Spleen (tissue), 11 donors: ENCODE data around the gene GLDN. TPM values are rescaled to one million over a fixed set of nuclear protein-coding genes. Genes with fewer than 3 reads are reported as not detected.

Source experiments
- DNase-seq: peaks from one replicate; pipeline ENCODE4 v3.0.0-alpha.2; 2020
- H3K27ac ChIP-seq, 8 donors: fragments of 200-600 bp; sonication (generic) in 7 of 8; 1 replicate in 4 of 8; 2 replicates in 4 of 8; pipeline versions ENCODE4 v1.5.0 to v1.8.0; 2016 to 2021; ENCODE audit warnings: inconsistent platforms in 4 of 8, mild to moderate bottlenecking in 4 of 8, moderate library complexity in 1 of 8
- H3K27me3 ChIP-seq, 7 donors: fragments of 200-600 bp; sonication (generic) in 6 of 7; replicated peaks in 1 of 7; 1 replicate in 4 of 7; 2 replicates in 3 of 7; pipeline versions ENCODE4 v1.5.0 to v1.8.0; 2016 to 2021; ENCODE audit warnings: inconsistent platforms in 3 of 7, mild to moderate bottlenecking in 1 of 7
- H3K36me3 ChIP-seq, 6 donors: fragments of 200-600 bp; sonication (generic) in 5 of 6; 1 replicate in 4 of 6; 2 replicates in 2 of 6; pipeline versions ENCODE4 v1.5.0 to v1.8.0; 2016 to 2021; ENCODE audit warnings: inconsistent platforms in 2 of 6
- H3K4me1 ChIP-seq, 6 donors: fragments of 200-600 bp; sonication (generic) in 5 of 6; 1 replicate in 3 of 6; 2 replicates in 3 of 6; pipeline versions ENCODE4 v1.5.0 to v1.8.0; 2016 to 2021; ENCODE audit warnings: inconsistent platforms in 3 of 6
- H3K4me3 ChIP-seq, 8 donors: fragments of 200-600 bp; sonication (generic) in 7 of 8; 1 replicate in 4 of 8; 2 replicates in 4 of 8; pipeline versions ENCODE4 v1.5.0 to v1.8.0; 2016 to 2021; ENCODE audit warnings: inconsistent platforms in 4 of 8, mild to moderate bottlenecking in 4 of 8, moderate library complexity in 2 of 8
- H3K9me3 ChIP-seq, 8 donors: fragments of 200-600 bp; sonication (generic) in 7 of 8; 1 replicate in 4 of 8; 2 replicates in 4 of 8; pipeline versions ENCODE4 v1.5.0 to v1.8.0; 2016 to 2021; ENCODE audit warnings: inconsistent platforms in 4 of 8
- POLR2A ChIP-seq, 3 donors: fragments of 450-650 bp; IDR thresholded peaks; one replicate each; pipeline ENCODE4 v1.5.1; 2017; ENCODE audit warnings: antibody characterized with exemption in 3 of 3, mild to moderate bottlenecking in 1 of 3
- POLR2AphosphoS5 ChIP-seq, 3 donors: sonication (generic); formaldehyde crosslinking; IDR thresholded peaks; one replicate each; pipeline ENCODE4 v1.5.1; 2017; ENCODE audit warnings: antibody characterized with exemption in 3 of 3
- WGBS, 5 donors: extraction: QIAGEN DNeasy Blood & Tissue Kit in 3 of 5; methylation state at CpG; one replicate each; pipeline versions ENCODE4 v1.1.5 to v1.1.7; 2013 to 2018; 5-methylcytosine and 5-hydroxymethylcytosine counted together
- intact Hi-C: fragments of 100-400 bp; cut with DNase I; formaldehyde crosslinking; loops from one replicate; pipeline ENCODE4 v1.15.0; 2023; ENCODE audit warnings: low total_unique reads
- microRNA-seq, 3 donors: library from miRNA; unstranded; fragments of <30 nt; microRNA quantifications; one replicate each; pipeline versions ENCODE4 to v1.1.0, GENCODE V29; 2019 to 2020
- polyA plus RNA-seq, 3 donors: library from polyadenylated mRNA; stranded (reverse); fragments of 200-250 nt; gene quantifications; one replicate each; pipeline ENCODE4 v1.2.1, GENCODE V29; 2013
- small RNA-seq, 4 donors: library from RNA; depleted of rRNA; stranded (forward); fragments of <200 nt; gene quantifications; one replicate each; pipeline ENCODE3, GENCODE V24; 2016
- total RNA-seq, 7 donors: library from RNA; depleted of rRNA in 3 of 7; stranded (reverse); fragments of >200 nt in 3 of 7; fragmentation: NEBNext Ultra II Directional in 4 of 7; extraction: Animal tissue kit (Norgen Biotek cat#: 25700) in 4 of 7; gene quantifications; one replicate each; pipeline versions ENCODE4 v1.1.0 to v1.2.1, GENCODE V29; 2016 to 2021
- TF ChIP-seq, protein P1 (sequence below), 11 experiments: fragments of 200-600 bp in 7 of 11; fragments of 450-650 bp in 4 of 11; sonication (generic) in 4 of 11; IDR thresholded peaks in 8 of 11; conservative IDR thresholded peaks in 3 of 11; 1 replicate in 7 of 11; 2 replicates in 4 of 11; pipeline versions ENCODE4 v1.4.0 to v1.8.0; 2016 to 2021; ENCODE audit warnings: antibody characterized with exemption in 11 of 11, inconsistent platforms in 4 of 11, mild to moderate bottlenecking in 1 of 11
- donor health status: healthy with polysubstance abuse.
- donor health status: DM: no; HTN: no; CAD: no; lungs with moderate emphysema.
- donor health status: DM: no; HTN: no; CAD: no.
- donor health status: Bipolar disorder and iron deficiency.
- donor health status: healthy.
- donor health status: DM: no; HTN: no; CAD: no.
- donor health status: DM: yes; HTN: yes; CAD: no.

The GLDN gene
- total and polyA plus RNA-seq, 10 donors = 0.94 to 18.2 (median 3.5) TPM

DNA sequence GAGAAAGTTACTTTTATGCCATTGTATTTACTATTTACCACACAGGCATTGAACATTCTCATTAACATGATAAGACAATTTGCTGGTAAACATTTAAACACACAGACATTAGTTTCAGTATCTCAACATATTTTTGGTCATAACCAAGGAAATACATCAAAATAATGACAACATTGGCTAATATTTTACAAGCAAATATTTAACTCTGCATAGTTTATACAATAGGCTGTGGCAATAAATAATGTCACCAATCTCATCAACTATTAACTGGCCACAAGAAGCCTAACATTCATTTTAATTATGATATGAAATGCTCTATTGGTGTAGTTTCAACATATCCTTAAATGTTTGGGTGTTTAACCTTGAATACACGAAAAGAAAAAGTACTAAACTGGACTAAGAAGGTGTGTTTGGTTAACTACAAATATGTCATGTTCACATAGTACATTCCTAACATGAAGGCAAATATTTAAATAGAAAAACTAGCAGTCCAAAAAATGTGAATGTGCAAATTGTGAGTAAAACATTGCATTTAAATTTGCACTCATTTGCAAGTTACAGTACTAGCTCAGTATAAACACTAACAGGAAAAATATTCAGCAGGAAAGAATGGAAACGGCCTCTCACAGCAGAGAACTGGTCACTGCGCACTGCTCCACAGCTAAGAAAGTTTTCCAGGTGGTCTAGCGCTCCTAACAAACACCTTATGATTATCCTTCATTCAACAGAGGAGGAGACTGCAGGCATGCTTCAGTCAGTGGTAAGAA, 106.6 kb downstream of the GLDN start:
- TF ChIP-seq, protein P1, sequence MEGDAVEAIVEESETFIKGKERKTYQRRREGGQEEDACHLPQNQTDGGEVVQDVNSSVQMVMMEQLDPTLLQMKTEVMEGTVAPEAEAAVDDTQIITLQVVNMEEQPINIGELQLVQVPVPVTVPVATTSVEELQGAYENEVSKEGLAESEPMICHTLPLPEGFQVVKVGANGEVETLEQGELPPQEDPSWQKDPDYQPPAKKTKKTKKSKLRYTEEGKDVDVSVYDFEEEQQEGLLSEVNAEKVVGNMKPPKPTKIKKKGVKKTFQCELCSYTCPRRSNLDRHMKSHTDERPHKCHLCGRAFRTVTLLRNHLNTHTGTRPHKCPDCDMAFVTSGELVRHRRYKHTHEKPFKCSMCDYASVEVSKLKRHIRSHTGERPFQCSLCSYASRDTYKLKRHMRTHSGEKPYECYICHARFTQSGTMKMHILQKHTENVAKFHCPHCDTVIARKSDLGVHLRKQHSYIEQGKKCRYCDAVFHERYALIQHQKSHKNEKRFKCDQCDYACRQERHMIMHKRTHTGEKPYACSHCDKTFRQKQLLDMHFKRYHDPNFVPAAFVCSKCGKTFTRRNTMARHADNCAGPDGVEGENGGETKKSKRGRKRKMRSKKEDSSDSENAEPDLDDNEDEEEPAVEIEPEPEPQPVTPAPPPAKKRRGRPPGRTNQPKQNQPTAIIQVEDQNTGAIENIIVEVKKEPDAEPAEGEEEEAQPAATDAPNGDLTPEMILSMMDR (IDR thresholded peaks at IDR 0.05 in 8 of 11, conservative IDR thresholded peaks at IDR 0.05 in 3 of 11) = no peak
- TF ChIP-seq POLR2A (IDR thresholded peaks at IDR 0.05) (no peak), POLR2AphosphoS5 (IDR thresholded peaks at IDR 0.05) (no peak)
- Histone ChIP-seq H3K4me1 (no peaks in the 10 kb centered on the region), H3K36me3 (peaks cover 0 to 79% (median 22%) of the 10 kb centered on the region in 6 donors), H3K27ac (no peak overlapping the region), H3K4me3 (no peak overlapping the region), H3K9me3 (no peaks in the 10 kb centered on the region), H3K27me3 (no peaks in the 10 kb centered on the region)
- 88 to 98% (median 90%) methylated on average over 4 of the region's 4 CpGs for WGBS, 5 donors
- intact Hi-C loops = no loop called here
- no peak for DNase-seq

DNA sequence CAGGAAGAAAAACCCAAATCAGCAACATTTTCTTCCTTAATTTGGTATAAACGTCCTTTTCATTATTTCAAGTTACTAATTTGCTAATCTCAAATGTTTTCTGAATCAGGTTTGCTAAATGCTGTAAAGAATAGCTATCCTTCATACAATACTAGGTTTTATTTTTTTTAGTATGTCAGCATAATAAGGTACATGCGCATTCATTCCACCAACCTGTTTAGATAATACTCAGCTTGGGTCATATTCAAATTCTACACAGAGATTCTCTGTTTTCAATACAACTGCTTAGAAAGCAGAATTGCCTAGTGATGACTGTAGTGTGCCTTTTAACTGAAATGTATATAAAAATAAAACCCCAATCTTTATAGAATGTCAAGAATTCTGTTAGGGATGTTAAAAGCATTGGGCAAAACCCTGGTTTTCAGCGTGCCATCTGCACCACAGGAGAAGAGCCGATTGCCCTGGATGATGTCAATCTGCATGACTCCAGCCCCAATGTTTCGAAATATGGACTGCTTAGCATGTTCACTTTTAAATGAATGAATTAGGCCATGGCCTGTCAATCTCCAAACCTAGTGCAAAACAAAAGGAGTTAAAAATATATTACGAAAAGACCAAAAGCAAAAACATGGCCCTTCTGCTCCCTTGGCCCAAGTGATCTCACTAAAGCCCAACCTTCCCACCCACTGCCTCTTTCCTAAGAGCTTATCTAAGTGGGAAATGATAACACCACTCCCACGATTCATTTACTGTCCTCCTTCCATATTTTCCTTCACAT, 107.4 kb downstream of the GLDN start:
- TF ChIP-seq POLR2AphosphoS5 (IDR thresholded peaks at IDR 0.05) (no peak), POLR2A (IDR thresholded peaks at IDR 0.05) (no peak)
- TF ChIP-seq, protein P1 (IDR thresholded peaks at IDR 0.05 in 8 of 11, conservative IDR thresholded peaks at IDR 0.05 in 3 of 11) = no peak
- WGBS, 5 donors = 77 to 87% (median 81%) methylated on average over 7 of the region's 7 CpGs

DNA sequence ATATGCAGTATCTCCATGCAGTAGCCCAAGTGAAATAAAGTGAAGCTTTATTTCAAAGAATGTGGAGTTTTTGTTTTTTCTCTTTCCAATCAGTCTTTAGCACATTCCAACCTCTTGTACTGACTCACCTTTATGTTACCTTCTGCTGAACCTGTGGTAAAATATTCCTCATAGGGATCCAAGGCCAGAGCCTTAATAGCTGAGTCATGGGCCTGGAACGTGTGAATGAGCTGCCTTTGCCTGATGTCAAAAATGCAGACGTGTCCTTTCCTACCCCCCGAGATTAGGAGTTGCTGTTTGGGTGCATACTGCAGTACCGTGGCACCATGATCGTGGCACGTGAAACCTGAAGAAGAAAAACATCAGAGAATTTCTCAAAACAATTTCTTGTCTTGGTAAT, 108.5 kb downstream of the GLDN start:
- Histone ChIP-seq H3K36me3 (peaks cover 0 to 98% (median 26%) of the 10 kb centered on the region in 6 donors), H3K4me3 (no peak overlapping the region), H3K27ac (no peak overlapping the region), H3K27me3 (no peaks in the 10 kb centered on the region), H3K9me3 (no peaks in the 10 kb centered on the region), H3K4me1 (no peaks in the 10 kb centered on the region)
- intact Hi-C loops = no loop called here
- TF ChIP-seq POLR2AphosphoS5 (IDR thresholded peaks at IDR 0.05) = no peak
- TF ChIP-seq, protein P1 (IDR thresholded peaks at IDR 0.05 in 8 of 11, conservative IDR thresholded peaks at IDR 0.05 in 3 of 11) = no peak
- no peak for TF ChIP-seq POLR2A (IDR thresholded peaks at IDR 0.05)
- WGBS, 5 donors = 89 to 97% (median 91%) methylated on average over 6 of the region's 6 CpGs
- DNase-seq = no peak

More for the DNA sequence above, 107.4 kb downstream of the GLDN start:
- H3K4me3 ChIP-seq = no peak overlapping the region
- no peaks in the 10 kb centered on the region for H3K4me1 ChIP-seq
- no peak overlapping the region for H3K27ac ChIP-seq
- intact Hi-C loops = no loop called here
- peaks cover 0 to 86% (median 22%) of the 10 kb centered on the region in 6 donors for H3K36me3 ChIP-seq
- no peaks in the 10 kb centered on the region for H3K27me3 ChIP-seq
- H3K9me3 ChIP-seq = no peaks in the 10 kb centered on the region
- DNase-seq = no peak

Small RNAs within 50 kb of the gene (microRNA-seq; reads per million reads assigned to microRNA genes)
- 0 reads per million in 3 donors for gene MIR7973-1
- gene MIR7973-2 = 0 reads per million in 3 donors

Small RNAs within 50 kb of the gene (small RNA-seq; reads per million reads assigned to genes)
- gene AC020891.4 (0 reads per million in 4 donors), gene MIR7973-1 (0 to 0.06 (median 0) reads per million in 4 donors)

Other genes with a start within 250 kb of the GLDN start
- gene TNFAIP8L3, start 246.7 kb upstream of the GLDN start, total RNA-seq = 10 to 100 TPM; 19.1 to 35.8 (median 24.6) TPM
- 10 to 100 TPM in 1 of 3 donors, 1 to 10 TPM in 2; 6.5 to 19.4 (median 9.3) TPM for gene TNFAIP8L3, start 246.7 kb upstream of the GLDN start, polyA plus RNA-seq
- gene CYP19A1, start 3.1 kb upstream of the GLDN start, total RNA-seq = 1 to 10 TPM in 4 of 7 donors, under 1 TPM in 2, not detected in 1; 0.35 to 5.6 (median 2.2) TPM
- under 1 TPM; 0.13 to 0.96 (median 0.35) TPM for gene CYP19A1, start 3.1 kb upstream of the GLDN start, polyA plus RNA-seq